AG04449 (cell line): ENCODE data around the gene COL8A1.

Experiments used
- CTCF ChIA-PET: fragments of 350-600 bp; formaldehyde crosslinking; extraction: SDS; loops from one replicate; lab custom pipeline; 2021; ENCODE audit warnings: antibody characterized with exemption; lab: Yijun Ruan, JAX
- POLR2A ChIA-PET: fragments of 400-600, 350-600 bp; formaldehyde crosslinking; extraction: SDS; loops from one replicate; lab custom pipeline; 2020; ENCODE audit warnings: antibody characterized with exemption, inconsistent platforms; lab: Yijun Ruan, JAX
- DNase-seq: peaks from one replicate; pipeline ENCODE4 v3.0.0-alpha.2; 2010; ENCODE audit warnings: low read depth, low spot score
- H3K4me3 ChIP-seq: 2 replicates; pipeline ENCODE4 v1.5.1; 2011; ENCODE audit warnings: low read depth, mild to moderate bottlenecking, control low read depth, low read length
- TF ChIP-seq, protein P1 (sequence below): IDR thresholded peaks from one replicate; pipeline ENCODE4 v1.5.1; 2011; ENCODE audit warnings: mild to moderate bottlenecking, moderate library complexity, low read length, control low read depth, inconsistent platforms; ENCODE audit not compliant: insufficient read depth; ENCODE audit errors: missing control alignments

Gene COL8A1

DNA sequence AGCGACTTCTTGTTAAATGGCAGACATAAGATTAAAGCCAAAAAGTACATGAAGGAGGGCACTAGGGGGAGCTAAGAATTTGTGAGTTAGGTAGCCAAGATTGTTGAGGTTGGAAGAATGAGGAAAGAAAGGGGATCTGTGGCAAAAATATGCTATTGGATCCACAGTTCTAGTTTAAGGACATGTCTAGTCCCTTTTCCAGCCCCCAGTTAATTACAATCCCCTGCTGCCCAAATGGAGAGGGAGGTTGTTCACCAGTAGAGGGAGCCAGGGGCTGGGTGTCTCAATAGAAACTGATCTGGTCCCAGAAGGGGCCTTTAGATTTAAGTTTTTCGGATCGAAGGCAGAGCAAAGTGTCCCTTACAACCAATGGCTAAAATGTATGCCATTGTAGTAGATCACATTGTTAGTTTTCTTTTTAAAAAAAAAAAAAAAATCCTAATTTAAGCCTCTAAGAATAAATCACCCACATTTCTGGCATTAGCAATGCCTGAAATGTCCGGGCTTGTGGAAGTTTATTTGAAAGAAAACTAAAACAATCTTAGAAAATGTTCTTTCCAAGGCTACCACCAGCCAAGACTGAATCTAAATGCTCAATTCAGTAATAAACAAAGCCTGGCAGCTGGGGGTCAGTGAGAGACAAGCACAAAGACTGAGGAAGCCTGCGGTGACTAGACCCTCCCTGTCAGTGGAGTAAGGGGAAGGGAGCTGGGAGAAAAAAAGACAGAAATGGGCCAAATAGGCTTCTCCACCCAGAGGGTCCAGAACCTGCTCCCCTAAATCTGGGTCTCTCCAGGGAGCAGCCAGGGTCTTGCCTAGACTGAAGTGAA lies 7.1 kb downstream of the COL8A1 start:
- POLR2A ChIA-PET, result interaction anchor here (2.8 kb wide), 1 partner anchor 8 kb away, joined by 13 read pairs; the partner anchor contains the start of gene COL8A1
- no peak overlapping the region for H3K4me3 ChIP-seq
- DNase-seq, result no peak
- TF ChIP-seq, protein P1, sequence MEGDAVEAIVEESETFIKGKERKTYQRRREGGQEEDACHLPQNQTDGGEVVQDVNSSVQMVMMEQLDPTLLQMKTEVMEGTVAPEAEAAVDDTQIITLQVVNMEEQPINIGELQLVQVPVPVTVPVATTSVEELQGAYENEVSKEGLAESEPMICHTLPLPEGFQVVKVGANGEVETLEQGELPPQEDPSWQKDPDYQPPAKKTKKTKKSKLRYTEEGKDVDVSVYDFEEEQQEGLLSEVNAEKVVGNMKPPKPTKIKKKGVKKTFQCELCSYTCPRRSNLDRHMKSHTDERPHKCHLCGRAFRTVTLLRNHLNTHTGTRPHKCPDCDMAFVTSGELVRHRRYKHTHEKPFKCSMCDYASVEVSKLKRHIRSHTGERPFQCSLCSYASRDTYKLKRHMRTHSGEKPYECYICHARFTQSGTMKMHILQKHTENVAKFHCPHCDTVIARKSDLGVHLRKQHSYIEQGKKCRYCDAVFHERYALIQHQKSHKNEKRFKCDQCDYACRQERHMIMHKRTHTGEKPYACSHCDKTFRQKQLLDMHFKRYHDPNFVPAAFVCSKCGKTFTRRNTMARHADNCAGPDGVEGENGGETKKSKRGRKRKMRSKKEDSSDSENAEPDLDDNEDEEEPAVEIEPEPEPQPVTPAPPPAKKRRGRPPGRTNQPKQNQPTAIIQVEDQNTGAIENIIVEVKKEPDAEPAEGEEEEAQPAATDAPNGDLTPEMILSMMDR, result peak; percentile 18
- CTCF ChIA-PET, result interaction anchor here (0.6 to 2.3 kb wide), 27 partner anchors 8 to 538 kb away, joined by 3 to 13 read pairs (median 4); no protein-coding TSS in a partner anchor

DNA sequence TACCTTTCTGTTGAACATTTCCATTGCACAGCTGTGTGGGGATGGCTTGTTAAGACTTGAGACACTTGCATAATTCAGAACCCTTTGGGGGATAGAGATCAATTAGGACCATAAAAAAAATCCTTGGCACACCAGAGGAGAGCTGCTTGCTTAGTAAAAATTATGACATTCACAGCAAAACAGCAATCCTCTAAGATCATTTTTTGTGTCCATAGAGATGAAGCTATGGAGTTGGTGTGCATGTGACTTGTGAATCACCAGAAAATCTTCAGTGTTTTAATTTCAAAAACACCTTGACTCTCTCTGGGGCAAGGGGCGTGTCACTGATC lies 7.7 kb downstream of the COL8A1 start:
- ChIA-PET CTCF (interaction anchor here (0.6 to 2.3 kb wide), 12 partner anchors 8 to 253 kb away, joined by 3 to 13 read pairs (median 6); no protein-coding TSS in a partner anchor), POLR2A (interaction anchor here (2.8 kb wide), 1 partner anchor 9 kb away, joined by 13 read pairs; the partner anchor contains the start of gene COL8A1)
- DNase-seq, result no peak
- TF ChIP-seq, protein P1, result no peak
- H3K4me3 ChIP-seq, result no peak overlapping the region

DNA sequence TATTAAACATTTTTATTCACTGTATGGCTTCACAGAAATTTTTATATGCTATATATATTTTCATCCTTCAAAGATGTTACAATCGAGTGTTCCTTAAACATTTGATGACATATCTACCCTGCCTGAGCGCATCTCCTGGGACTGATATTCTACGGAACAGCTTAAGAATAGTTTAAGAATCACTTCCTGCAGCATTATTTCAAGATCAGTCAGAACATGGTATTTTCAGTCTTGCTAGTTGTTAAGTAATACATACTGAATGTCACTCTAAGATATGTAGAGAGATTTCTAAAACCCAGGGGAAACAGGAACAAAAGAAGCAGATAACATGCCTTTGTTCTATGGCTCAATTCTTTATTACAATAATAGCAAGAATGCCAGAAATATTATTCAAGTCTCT lies 8.7 kb downstream of the COL8A1 start:
- DNase-seq, result no peak
- TF ChIP-seq, protein P1, result no peak
- no peak overlapping the region for H3K4me3 ChIP-seq
- POLR2A ChIA-PET, result interaction anchor here (2.8 kb wide), 1 partner anchor 10 kb away, joined by 13 read pairs; the partner anchor contains the start of gene COL8A1
- CTCF ChIA-PET, result interaction anchor here (0.8 to 2.0 kb wide), 6 partner anchors 10 to 496 kb away, joined by 3 to 8 read pairs (median 6); no protein-coding TSS in a partner anchor

DNA sequence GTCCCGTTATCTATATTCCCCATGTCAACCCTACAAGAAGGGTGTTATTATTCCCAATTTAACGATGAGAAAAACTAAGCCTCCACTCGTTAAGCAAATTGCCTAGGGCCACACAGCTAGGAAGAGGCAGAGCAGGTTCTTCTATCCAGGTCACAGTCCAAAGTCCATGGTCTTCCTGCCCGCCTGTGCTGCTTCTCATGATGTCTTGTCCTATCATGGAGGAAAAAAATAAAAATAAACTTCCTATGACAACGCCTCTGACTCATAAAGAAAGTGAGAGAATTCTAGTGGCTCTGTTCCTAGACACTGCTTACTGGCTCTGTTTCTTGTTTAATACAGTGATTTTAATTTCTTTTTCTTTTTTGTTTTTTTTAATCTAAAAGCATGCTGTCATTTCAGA lies 9.7 kb downstream of the COL8A1 start:
- CTCF ChIA-PET, result interaction anchor here (1.2 to 1.9 kb wide), 4 partner anchors 9 to 163 kb away, joined by 3 to 7 read pairs (median 4); no protein-coding TSS in a partner anchor
- H3K4me3 ChIP-seq, result no peak overlapping the region
- TF ChIP-seq, protein P1, result no peak
- no peak for DNase-seq
- POLR2A ChIA-PET, result interaction anchor here (2.8 kb wide), 1 partner anchor 11 kb away, joined by 13 read pairs; the partner anchor contains the start of gene COL8A1

DNA sequence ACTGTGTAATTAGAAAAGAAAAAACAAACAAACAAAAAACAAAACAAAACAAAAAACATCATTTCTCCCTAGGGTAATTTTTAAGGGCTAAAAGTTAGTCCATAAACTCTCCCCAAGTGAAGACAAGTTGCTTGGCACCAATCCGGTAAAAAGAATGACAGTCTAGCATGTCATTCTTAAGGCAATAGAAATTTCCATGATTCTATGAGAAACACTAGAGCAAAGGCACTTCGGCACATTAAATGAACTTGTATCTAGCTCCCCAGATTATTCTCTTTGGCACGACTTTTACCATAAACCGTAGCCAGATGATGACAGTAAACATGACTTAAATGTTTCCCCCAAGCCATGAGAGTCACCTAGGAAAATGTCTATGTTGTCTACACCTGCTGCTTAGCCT lies 10.1 kb downstream of the COL8A1 start:
- CTCF ChIA-PET, result interaction anchor here (1.2 to 1.5 kb wide), 4 partner anchors 8 to 105 kb away, joined by 3 to 7 read pairs (median 3); no protein-coding TSS in a partner anchor
- DNase-seq, result no peak
- POLR2A ChIA-PET, result no interaction called here
- H3K4me3 ChIP-seq, result no peak overlapping the region
- TF ChIP-seq, protein P1, result no peak

DNA sequence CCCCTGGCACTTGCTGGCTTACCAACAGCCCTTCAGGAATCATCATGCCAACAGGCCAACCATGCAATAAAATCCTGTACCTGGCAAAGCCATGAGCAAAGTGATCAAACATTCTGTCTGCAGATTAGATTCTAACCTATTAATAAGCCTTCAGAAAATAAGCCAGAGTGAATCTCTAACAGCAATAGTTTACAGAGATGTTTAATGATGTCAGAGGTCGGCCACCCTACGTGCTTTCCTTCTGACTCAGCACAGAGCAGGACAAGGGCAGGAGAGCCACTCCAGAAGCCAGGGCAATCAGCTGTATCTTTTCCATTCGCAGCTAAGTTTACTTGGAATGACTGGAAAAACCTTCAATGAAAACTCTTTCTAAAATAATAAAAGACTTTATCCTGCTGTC lies 13.1 kb downstream of the COL8A1 start:
- no peak overlapping the region for H3K4me3 ChIP-seq
- TF ChIP-seq, protein P1, result no peak
- no peak for DNase-seq
- POLR2A ChIA-PET, result interaction anchor here (1.6 kb wide), 1 partner anchor 14 kb away, joined by 8 read pairs; the partner anchor contains the start of gene COL8A1
- CTCF ChIA-PET, result interaction anchor here (1.1 to 1.3 kb wide), 2 partner anchors 8 to 834 kb away, joined by 3 read pairs; no protein-coding TSS in a partner anchor
